Fibroblast of pulmonary artery (primary cell): ENCODE measurements around the gene CLEC2D.
A peak's percentile ranks its signal among the peaks of the same experiment; 100 is the strongest.
"Not testable (repeated sequence)": the region's sequence is repeated elsewhere in the genome, so short reads cannot be mapped to it uniquely, and the experiment has no call there.

Experiments used
- DNase-seq: peaks from one replicate; pipeline ENCODE4 v3.0.0-alpha.2; 2010; ENCODE audit warnings: low read depth
- H3K4me3 ChIP-seq: replicated peaks from 2 replicates; pipeline ENCODE4 v1.5.1; 2011; ENCODE audit warnings: low read depth, mild to moderate bottlenecking, control low read depth, low read length, moderate library complexity
- TF ChIP-seq, protein P1 (sequence below): IDR thresholded peaks from 2 replicates; pipeline ENCODE4 v1.5.1; 2011; ENCODE audit warnings: mild to moderate bottlenecking, control low read depth, low read length, inconsistent platforms; ENCODE audit errors: missing control alignments

Gene CLEC2D

DNA sequence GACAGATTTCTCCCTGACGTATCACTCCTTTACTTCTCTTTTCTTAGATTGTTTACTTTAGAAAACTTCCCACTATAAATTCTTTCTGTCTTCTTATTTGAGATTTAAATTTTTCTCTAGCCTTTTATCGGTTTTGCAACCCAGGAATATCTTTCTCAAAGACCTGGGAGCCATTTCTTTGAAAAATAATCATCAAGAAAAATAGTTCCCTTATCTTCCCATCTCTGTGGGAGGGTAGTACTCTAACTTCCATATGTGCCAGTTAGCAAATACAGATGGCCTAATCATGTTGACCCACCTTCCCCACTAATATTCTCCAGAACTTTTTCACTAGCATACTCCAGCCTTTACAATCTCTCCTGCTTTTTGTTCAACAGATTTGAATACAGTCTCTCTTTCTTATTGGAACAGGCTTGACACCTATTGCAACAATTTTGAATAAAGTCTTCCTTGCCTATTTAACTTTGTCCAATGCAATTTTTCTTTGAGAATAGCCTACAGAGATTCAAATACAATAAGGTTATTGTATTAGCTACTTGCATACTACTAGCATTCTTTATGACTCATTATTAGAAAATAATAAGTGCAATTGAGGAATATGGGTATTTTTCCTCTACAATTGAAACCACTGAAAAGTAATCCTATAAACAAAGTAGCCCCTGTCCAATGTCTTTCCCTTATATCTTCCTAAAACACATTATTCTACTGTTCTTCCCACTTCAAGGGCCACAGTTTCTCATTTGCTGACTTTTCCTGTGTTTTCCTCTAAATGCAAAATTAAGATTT lies 34.4 kb upstream of the CLEC2D start:
- H3K4me3 ChIP-seq, result no peak overlapping the region
- TF ChIP-seq, protein P1, sequence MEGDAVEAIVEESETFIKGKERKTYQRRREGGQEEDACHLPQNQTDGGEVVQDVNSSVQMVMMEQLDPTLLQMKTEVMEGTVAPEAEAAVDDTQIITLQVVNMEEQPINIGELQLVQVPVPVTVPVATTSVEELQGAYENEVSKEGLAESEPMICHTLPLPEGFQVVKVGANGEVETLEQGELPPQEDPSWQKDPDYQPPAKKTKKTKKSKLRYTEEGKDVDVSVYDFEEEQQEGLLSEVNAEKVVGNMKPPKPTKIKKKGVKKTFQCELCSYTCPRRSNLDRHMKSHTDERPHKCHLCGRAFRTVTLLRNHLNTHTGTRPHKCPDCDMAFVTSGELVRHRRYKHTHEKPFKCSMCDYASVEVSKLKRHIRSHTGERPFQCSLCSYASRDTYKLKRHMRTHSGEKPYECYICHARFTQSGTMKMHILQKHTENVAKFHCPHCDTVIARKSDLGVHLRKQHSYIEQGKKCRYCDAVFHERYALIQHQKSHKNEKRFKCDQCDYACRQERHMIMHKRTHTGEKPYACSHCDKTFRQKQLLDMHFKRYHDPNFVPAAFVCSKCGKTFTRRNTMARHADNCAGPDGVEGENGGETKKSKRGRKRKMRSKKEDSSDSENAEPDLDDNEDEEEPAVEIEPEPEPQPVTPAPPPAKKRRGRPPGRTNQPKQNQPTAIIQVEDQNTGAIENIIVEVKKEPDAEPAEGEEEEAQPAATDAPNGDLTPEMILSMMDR, result no peak
- no peak for DNase-seq

DNA sequence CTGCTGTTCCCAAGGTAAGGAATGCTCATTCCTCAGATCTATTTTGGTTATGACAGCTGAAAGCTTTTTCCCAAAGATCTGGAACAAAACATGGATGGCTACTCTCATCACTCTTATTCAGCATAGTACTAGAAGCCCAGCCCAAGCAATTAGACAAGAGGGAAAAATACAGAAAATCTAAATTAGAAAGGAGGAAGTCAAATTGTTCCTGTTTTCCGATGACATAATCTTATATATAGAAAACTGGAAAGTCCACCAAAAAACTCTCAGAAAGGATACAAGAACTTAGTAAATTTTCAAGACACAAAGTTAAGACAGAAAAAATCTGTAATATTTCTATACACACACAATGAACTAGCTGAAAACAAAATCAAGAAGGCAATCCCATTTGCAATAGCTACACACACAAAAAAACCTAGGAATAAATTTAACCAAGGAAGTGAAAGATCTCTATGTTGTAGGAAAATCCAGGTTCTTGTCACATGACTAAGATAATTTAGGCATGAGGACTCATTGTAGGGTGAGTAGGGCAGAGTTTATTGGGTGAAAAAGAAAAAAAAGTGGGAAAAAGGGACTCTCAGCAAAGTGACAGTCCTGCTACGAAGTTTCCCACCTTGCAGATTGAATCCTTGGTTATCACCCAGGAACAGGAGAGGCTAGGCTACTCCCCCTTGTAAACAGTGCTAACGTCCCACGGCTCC lies 33.2 kb upstream of the CLEC2D start:
- H3K4me3 ChIP-seq, result no peak overlapping the region
- TF ChIP-seq, protein P1, result no peak
- no peak for DNase-seq

DNA sequence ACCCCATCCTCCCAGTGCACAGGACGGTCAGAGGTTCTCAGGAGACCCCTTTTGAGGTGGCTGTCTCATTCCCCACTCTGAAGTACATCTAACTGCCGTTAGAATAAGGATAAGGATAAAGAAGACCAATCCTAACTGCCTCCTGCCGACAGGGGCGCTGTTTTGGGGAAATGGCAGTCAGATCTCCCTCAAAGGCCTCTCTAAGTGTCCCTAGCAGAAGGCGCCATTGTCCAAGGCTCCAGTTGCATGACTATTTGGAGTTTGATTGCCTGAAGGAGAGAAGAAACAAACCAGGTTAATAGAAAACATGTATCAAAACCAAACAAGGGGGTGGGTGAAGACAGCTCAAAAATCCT lies 32.7 kb upstream of the CLEC2D start:
- H3K4me3 ChIP-seq, result no peak overlapping the region
- TF ChIP-seq, protein P1, result peak; percentile 21
- DNase-seq, result no peak

DNA sequence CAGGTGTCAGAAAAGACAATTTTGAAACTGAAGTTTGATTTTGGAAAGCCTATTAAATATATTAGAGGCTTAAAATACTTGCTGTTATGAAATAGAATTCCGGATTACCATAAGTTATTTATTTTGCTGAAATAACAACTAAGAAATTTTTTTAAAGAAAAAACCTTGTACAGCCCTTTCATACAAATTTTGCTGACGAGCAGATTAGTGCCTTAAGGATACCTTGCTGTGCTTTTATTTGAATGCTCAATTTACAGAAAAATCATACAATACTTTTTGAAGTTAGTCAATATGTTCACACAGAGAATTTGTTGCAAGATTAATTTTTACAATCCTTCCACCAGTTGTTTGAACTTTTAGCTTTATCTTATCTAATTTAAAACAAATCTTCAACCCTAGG lies 29.5 kb upstream of the CLEC2D start:
- TF ChIP-seq, protein P1, result no peak
- H3K4me3 ChIP-seq, result no peak overlapping the region
- no peak for DNase-seq

DNA sequence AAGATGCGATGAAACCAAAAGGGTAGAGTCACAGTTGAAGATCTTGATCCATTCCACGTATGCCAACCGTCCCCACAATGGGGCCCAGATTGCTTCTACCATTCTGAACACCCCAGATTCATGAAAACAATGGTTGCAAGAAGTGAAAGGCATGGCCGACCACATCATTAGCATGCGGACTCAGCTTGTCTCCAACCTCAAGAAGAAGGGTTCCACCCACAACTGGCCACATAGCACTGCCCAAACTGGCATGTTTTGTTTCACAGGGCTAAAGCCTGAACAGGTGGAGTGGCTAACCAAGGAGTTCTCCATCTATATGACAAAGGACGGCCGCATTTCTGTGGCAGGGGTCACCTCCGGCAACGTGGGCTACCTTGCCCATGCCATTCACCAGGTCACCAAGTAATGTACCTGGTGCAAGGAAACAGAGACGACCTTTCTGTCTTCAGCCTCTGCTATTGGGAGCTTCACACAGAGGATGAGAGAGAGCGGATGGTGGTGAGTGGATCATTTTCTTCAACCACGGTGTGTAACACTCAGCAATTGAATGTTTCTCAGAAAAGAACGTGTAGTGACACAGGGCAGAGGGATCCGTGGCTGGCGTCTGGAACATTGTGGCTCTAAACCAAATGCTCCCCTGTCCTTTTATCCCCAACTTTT lies 26.8 kb upstream of the CLEC2D start:
- TF ChIP-seq, protein P1, result no peak
- no peak for DNase-seq
- no peak overlapping the region for H3K4me3 ChIP-seq

DNA sequence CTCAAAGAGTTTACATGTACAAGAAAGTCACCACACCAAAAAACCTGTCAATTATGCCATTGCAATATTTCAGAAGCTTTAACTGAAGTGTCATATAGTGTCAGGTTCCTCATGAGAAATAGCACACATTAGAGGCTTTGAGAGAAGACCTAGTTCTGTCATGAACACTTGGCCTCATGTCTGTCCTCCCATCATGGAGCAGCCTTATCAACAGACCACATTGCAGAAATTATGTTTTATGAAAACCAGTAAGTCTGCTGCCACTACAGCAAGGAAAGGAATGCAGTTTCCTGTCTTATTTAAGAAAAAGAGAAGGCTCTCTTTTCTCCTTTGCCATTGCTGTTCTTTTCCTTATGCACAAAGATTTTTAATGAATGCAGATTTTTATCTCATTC lies 26.2 kb upstream of the CLEC2D start:
- no peak overlapping the region for H3K4me3 ChIP-seq
- TF ChIP-seq, protein P1, result no peak
- no peak for DNase-seq

DNA sequence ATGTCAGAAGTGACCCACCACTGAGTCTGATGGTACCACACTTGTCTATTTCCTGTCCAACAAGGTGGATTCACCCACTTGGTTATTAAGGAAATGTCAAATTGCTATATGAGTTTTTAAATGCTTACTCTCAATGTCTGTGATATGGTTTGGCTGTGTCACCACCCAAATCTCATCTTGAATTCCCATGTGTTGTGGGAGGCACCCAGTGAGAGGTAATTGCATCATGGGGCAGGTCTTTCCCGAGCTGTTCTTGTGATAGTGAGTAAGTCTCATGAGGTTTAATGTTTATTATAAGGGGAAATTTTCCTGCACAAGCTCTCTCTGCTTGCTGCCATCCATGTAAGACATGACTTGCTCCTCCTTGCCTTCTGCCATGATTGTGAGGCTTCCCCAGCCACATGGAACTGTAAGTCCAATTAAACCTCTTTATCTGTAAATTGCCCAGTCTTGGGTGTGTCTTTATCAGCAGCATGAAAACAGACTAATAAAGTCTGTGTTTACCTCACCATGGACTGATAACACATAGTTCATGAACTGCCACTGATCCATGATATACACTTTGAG lies 24.4 kb upstream of the CLEC2D start:
- not testable (repeated sequence) for H3K4me3 ChIP-seq
- peak; percentile 16 for DNase-seq
